ENCODE measurements around the gene VPS26A.

VPS26A gene

DNA sequence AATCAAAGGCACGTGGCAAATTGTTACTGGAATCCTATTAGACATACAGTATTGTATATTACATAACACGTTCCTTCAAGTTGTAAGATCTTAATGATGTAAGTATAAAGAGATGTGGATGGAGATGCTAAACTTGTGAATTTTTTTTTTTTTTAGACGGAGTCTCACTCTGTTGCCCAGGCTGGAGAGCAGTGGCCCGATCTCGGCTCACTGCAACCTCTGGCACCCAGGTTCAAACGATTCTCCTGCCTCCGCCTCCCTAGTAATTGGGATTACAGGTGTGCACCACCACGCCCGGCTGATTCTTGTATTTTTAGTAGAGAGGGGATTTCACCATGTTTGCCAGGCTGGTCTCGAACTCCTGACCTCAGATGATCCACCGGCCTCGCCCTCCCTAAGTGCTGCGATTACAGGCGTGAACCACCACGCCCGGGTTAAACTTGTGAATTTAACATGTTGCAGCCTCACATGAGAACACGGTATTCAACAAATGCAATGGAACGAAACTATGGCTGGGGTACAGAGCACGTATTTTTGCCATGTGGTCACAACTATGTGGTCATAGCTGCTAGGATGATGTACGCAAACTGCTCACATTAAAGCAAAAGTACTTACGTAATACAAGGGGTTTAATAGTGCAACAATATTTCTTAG lies 55.2 kb downstream of the VPS26A start:
- peak; percentile 50 for DNase-seq (ENCODE audit: low spot score)

DNA sequence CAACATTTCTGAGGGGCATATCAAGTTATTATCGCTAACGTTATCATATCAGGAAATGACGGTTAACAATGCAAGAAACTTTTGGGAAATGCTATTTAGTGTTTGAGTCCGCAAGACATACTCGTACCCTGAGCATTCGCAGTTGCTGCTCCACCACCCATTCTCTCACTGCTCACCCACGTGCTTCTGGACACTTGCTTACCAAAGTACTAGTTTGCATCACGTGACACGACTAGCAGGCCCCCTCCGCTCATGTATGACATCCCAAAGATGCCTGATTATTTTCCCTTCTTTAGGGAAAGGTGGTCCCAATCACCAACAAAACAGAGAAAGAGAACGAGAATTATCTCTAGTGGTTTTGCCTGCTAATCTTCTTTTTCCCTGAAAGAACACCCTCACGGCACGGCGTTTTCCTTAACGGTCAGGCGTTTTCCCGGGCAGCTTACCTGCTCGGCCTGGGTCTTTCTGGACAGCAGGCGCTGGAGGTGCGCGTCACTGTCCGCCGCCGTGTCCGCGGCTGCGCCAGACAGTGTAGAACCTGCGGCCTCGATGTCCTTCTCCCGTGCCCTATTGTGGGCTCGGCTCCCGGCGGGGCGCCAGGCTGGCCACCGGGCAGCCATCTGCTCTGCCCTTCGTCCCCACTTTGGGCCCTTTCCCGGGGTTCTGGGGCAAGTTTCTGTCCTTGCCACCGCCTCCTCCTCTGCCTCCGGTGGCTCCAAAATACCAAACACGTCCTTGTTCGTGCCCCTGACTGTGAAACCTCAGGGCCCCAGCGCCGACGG lies 56.0 kb downstream of the VPS26A start, which contains the start of gene SUPV3L1:
TSS of gene SUPV3L1 (plus strand) at position 492 of the 782 bp plus-strand sequence. CDS start at position 550, 58 bp downstream.
- peak; percentile 95 for DNase-seq (ENCODE audit: low spot score)

DNA sequence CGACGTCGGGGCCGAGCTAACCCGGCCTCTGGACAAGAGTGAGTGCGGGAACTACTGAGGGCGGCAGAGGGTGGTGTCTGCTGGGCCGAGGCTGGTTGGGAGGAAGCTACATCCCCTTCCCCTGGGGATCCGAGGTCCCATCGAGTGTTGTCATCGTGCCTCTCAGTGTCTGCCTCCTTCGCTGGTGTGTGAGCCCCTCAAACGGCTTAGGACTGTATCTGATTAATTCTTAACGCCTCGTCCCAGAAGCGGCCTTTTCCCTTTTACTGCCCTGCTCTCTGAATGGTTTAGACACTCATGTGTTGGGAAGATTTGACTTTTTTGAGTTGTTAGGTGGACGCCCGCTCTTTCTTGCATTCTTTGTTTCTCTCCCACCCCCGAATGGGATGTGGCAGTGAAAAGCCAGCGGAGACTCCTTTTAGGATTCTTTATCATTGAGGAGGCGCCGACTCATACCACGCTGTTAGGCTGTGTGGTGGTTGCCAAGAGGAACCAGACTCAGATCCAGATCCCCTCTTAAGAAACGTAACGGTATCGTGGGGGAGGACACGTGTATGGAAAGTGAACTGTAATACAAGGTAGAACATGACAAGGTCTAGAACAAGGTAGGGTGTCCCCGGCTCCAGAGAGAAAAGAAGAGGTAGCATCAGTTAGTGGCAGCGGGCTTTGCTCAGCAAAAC lies 56.7 kb downstream of the VPS26A start:
- no peak for DNase-seq (ENCODE audit: low spot score)

DNA sequence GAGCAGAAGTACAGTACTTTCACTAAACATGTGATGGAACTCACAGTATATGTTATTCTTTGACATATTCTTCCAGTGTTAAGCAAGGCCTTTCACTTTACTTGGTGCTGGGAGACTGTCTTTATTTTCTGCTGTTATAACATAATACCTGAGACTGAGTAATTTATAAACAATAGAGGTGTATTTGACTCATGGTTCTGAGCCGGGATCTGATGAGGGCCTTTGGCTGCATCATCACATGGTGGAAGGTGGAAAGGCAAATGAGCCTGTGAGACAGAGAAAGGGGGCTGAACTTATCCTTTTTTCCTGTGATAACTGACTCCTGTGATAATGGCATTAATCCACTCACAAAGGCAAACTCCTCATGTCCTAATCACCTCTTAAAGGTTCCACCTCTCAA lies 57.5 kb downstream of the VPS26A start:
- DNase-seq (ENCODE audit: low spot score) = no peak

DNA sequence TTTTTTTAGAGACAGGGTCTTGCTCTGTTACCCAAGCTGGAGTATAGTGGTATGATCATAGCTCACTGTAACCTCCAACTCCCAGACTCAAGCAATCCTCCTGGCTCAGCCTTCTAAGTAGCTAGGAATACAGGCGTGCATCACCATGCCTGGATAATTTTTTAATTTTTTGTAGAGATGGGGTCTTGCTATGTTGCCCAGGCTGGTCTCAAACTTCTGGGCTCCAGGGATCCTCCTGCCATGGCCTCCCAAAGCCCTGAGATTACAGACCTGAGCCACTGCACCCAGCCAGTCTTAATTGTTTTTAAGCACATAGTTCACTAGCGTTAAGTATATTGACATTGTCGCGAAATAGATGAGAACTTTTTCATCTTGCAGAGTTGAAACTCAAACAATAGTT lies 58.0 kb downstream of the VPS26A start:
- DNase-seq (ENCODE audit: low spot score) = no peak

DNA sequence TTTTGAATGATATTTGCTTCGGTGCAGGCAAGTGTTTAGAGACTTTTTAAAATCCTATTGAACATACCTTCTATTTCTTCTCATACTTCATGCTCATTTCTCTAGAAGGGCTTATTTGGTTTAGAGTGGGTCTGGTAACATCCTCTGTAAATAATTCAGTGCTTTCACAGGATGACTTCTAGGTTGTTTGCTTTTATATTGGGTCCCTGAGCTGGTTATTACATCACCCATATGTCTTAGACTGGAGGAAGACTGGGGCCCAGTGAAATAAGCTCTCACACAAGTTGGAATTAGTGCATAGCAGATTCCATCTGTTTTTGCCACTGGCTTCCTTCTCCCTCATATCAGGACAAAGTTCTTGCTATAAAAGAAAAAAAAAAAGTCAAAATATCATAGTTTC lies 62.5 kb downstream of the VPS26A start:
- DNase-seq (ENCODE audit: low spot score) = no peak

DNA sequence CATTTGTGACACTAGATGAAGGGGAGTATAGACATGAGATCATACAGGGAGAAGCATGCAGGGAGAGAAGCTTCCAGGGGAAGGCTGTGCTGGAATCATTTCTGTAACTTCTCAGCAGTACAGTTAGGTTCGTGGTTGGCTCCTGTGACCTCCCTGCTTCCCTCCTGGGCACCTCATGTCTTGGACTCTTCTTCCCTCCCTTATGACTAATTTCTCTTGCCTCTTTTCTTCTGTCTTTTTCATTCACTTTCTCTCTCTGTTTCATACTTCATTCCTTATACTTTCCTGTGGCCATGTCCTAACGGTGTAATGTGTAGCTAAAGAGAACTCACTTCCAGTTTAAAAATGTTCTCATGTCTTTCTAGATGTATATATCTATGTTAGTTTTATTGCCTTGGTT lies 77.1 kb downstream of the VPS26A start:
- DNase-seq (ENCODE audit: low spot score) = no peak

DNA sequence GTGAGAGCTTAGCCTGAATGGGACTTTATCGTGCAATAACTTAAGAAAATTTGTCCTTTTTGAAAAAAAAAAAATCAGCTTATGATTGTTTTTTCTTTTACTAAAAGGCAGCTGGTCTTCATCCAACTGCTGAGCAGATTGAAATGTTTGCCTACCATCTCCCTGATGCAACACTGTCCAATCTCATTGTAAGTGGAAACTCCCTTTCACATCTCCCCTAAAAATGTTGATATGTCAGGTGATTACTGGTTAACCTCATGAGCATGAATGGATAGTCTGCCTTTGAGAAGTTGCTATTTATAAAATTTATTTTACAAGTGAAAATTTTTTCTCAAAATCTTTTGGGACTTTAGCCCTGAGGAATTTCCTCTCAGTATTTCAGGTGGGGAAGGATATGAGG lies 78.4 kb downstream of the VPS26A start:
- DNase-seq (ENCODE audit: low spot score) = no peak

DNA sequence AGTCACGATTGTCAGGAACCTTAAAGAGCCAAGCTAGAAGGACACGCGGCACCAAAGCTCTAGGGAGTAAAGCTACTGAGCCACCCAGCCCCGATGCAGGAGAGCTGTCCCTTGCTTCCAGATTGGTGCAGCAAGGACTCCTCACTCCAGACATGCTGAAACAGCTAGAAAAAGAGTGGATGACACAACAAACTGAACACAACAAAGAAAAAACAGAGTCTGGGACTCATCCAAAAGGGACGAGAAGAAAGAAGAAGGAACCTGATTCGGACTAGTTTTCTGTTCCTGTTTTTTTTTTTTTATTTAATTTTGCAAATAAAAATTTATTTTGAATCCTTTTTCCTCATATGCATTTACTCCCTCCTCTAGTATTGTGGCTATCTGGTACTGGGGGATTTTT lies 84.8 kb downstream of the VPS26A start:
- no peak for DNase-seq (ENCODE audit: low spot score)

DNA sequence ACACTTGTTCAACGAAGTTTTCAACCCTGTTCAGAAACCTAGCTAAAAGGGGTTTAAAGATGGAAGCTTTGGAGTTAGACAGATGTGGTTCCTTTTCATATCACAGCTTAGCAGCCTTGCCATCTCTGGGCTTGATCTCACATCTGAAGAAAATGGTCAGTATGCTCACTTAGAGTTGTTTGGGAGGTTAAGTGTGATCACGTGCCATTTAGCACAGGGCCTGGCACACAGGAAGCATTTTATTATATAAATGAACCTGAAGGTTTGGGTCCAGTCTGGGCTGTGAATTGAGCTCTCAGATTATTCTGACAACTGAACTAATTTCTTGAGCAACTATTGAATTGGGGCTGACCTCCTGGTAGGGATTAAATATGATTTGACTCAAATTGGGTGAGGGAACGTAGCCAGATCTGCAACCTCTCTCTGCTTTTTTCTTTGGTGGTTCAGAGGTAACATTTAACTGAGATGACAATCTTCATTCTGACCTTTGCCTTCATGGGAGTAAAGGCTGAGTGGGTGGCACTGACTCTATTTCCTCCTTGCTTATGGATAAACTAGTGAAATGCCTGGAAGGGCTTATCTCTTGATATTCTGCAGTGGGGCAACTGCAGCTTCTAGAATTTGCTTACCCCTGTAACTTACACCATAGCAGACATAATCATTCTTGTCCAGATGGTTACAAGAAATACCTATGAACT lies 86.0 kb downstream of the VPS26A start:
- no peak for DNase-seq (ENCODE audit: low spot score)

DNA sequence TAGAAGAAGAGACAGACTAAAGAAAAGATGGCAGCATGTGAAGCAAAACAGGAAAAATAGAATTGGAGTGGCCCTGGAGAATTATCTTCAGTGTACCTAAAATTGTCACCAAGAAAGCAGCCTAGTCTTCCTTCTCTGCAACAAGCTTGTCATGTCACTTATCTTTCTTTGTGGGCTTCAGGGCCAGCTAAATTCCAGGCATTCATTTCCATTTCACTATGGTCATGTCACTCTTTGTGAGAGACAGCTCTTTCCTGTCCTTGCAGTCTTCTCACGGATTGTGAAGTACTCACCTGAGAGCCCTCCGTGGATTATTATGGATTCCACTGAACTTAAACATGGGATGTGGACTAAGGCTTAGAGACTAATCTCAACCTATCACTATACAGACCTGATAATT lies 87.1 kb downstream of the VPS26A start:
- DNase-seq (ENCODE audit: low spot score) = no peak

DNA sequence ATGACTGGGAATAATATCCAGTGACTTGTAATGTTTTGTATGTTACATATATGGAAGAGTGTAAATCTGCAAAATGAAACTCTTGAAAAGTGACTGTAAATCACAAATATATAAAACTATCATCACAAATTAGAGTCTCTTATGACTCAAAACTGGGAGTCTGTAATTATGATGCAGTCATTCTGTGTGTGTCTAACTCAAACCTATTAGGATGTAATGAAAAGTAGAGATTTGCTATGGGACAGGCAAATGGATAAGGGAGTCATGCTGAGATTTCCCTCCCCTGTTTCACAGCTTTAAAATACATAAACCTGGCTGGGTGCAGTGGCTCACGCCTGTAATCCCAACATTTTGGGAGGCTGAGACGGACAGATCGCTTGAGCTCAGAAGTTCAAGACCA lies 87.5 kb downstream of the VPS26A start:
- DNase-seq (ENCODE audit: low spot score) = no peak

DNA sequence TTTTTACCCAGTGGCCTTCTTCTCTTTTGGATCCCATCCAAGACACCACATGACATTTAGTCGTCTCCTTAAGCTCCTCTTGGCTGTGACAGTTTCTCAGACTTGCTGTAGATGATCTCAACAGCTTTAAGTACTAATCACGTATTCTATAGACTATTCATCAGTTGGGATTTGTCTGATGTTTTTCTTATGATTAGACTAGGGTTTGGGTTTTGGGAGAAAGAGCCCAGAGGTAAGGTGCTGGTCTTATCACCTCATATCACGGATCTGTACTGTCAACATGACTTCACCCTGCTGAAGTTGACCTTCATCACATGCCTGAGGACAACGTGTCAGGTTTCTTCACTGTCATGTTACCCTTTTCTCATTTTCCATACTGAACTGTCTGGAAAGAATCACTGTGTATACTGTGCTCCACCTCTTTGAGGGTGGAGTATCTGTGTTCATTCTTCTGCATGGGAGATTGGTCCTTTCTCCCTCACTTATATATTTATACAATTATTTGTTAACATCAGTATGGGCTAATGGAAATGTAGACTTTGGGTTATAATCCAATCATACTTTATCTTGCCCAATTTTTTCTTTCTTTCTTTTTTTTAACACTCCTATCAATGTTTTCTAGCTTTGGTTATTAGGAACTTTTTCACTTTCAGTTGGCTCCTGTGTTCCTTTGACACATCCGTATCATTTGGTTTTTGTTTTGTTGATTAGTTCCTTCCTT lies 89.8 kb downstream of the VPS26A start:
- no peak for DNase-seq (ENCODE audit: low spot score)

DNA sequence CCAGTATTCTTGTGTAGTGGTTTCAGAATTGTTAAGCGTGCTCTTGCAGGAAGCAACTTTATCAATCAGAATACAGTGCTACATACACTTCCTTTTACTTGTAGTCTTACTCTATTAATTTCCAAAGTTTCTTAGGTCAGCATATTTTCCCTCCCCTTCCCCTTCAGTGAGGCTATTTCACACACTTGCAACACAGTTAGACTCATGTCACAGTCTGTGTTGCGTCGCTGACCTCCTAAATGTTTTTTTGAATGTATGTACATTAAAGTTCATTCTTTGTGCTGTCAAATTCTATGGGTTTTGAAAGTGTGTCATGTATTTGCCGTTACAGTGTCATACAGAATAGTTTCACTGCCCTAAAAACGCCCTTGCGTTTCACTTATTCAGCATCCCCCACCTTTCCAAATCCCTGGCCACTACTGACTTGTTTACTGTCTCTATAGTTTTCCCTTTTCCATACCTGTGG lies 90.7 kb downstream of the VPS26A start:
- DNase-seq (ENCODE audit: low spot score) = no peak

DNA sequence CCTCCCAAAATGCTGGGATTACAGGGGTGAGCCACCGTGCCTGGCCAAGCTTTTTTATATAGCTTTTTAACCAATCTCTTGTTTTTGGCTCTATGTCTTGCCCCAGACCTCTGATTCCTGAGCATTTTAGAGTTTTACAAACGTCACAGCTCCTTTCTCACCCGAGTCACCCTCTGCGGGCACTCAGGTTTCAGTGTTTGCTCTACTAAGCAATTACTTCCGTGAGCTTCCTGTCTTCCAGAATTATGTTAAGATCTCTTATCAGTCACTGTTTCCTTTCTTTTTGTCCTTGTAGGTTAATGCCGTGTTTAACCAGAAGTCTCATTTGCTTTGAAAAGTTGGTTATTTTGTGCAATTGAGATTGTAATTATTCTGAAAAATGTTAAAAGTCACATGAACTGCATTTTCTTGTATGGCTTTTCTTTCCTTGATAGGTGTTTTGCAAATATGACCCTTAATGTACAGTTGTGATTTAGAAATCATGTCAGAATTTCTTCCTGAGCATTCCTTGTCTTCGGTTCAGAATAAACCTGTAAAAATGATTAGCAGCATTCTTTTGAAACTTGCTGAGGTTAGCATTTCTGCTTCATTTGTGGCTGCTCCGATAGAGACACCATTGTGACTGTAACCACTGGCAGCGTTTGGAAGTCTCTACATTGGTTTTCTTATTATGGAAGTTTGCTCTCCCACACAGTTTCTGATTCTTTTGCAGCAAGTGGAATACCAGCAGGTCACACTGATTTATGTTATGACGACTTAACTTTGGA lies 91.6 kb downstream of the VPS26A start:
- DNase-seq (ENCODE audit: low spot score) = no peak

DNA sequence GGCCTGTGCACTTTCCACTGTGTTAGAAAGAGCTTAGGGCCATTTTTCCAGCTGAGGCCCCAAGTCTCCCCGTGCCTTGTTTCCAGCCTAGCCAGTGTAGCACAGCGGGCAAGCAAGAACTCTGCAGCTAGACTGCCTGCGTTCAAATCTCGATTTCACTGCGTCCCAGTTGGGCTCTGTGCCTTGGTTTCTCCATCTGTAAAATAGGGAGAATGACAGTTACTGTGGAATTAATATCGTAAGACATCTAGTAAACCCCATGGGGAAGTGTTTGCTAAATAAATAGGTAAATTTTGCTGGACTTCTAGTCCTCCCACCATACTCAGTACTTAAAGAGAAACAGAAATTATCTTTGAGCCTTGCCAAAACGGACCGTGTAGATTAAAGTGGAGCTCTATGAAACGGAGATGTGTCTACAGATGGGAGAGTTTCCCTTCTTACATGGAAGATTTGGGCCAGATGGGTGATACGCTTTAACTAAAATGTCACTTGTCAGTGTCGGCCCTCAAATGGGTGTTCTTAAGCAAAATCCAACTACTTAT lies 92.7 kb downstream of the VPS26A start:
- DNase-seq (ENCODE audit: low spot score) = no peak

DNA sequence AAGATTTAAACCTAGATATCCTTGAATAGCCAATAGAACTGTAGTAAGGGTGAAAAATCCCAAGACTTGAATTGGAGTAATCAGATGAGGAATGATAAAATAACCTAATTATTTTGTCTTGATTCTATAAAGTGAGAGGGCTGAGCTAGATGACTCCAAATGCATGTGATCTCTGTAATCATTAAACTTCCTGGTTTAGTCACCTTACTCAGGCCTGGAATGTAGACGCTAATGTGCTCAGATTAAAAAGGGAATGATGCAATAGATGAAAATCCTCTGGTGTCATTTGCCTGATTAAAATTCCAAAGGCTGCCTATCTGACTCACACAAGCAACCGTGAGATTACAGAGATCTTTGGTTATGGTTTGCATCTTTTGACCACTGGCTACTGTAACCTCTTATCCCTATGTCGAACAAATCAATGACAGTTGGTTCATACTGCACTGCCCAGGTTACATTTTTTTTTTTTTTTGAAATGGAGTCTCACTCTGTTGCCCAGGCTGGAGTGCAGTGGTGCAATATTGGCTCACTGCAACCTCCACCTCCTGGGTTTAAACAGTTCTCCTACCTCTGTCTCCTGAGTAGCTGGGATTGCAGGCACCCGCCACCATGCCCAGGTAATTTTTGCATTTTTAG lies 93.3 kb downstream of the VPS26A start:
- no peak for DNase-seq (ENCODE audit: low spot score)

DNA sequence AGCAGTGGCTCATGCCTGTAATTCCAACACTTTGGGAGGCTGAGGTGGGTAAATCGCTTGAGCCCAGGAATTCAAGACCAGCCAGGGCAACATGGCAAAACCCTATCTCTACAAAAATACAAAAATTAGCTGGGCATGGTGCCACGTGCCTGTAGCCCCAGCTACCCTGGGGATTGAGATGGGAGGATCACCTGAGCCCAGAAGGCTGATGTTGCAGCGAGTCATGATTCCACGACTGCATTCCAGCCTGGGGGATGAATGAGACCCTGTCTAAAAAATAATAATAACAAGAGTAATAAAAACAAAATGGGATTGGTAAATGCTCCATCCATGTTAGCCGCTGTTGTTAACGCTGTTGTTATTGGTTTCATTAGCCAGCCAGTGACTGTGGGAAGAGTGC lies 94.9 kb downstream of the VPS26A start:
- no peak for DNase-seq (ENCODE audit: low spot score)

DNA sequence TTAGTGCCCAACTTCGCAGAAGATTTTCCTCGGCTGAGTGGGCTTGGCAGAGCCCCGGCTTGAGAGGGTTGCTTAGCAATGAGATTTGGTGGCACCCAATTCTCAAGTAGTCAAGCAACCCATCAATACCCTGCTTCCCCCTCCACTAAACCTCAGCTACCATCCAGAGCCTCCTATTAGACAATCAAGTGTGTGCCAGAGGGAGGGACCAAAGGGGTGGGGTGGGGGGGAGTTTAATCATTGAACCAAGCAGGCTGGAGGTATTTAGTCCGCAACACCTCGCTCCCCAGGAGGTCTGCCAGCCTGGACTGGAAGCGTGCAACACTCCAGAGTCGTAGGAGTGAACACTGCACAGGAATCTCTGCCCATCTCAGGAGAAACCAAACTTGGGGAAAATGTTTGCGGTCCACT lies 96.1 kb downstream of the VPS26A start, which contains the start of gene HKDC1:
TSS of gene HKDC1 (plus strand) at position 292 of the 411 bp plus-strand sequence. CDS start at position 396, 104 bp downstream.
- no peak for DNase-seq (ENCODE audit: low spot score)

DNA sequence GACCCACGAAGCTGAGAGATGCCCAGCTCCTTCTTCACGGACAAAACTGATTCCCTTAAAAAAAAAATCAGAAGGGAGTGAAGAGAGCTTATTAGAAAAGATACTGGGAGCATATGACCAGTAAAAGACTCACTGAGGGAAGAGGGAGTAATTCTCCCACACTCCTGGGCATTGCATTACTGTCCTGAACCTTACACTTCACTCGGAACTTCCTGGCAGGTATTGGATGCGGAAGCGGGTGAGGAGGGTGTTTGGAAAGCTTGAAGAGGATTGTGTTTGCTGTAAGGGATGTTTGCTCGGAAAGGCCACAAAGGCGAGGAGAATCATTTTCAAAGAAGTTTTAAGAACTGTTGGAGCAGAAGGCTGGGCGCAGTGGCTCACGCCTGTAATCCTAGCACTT lies 96.5 kb downstream of the VPS26A start:
- DNase-seq (ENCODE audit: low spot score) = no peak
